HG03280 (cell line): ENCODE data around the gene COMMD9.
A peak's percentile ranks its signal among the peaks of the same experiment; 100 is the strongest.

ENCODE experiments used
- ATAC-seq: cut with Tn5 transposase; IDR thresholded peaks from one replicate; pipeline ENCODE4 v1.9.1; 2021; ENCODE audit warnings: mild to moderate bottlenecking, moderate library complexity; ENCODE audit not compliant: unreplicated experiment

Gene COMMD9

DNA sequence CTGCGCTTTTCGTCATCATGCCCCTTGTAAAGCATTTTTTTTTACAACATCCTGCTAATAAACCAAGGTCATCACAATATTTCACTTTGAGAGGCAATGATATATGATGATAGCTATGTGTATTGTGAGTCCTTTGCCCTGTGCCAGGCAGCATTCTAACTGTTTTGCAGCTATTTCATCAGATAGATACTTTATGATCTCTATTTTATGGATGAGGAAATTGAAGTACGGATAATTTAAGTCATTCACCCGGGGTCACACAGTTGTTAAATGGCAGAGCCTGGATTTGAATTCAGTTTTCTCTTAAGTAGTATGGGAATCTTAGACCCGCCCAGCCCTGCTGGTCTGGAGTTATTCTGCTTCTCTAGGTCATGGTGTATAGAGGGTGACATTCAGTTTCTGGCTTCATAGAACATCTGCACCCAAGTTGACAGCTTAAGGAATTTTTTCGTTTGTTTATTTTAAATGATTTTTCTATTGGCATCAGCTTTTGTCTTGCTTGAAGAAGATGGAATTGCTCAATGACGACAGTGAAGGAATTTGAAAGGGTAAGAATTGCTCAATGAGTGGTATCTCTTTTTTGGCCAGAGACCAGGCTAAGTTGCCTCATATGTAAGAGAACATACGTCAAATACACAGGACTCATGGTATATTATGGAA lies 7.8 kb upstream of the COMMD9 start:
- no peak for ATAC-seq

DNA sequence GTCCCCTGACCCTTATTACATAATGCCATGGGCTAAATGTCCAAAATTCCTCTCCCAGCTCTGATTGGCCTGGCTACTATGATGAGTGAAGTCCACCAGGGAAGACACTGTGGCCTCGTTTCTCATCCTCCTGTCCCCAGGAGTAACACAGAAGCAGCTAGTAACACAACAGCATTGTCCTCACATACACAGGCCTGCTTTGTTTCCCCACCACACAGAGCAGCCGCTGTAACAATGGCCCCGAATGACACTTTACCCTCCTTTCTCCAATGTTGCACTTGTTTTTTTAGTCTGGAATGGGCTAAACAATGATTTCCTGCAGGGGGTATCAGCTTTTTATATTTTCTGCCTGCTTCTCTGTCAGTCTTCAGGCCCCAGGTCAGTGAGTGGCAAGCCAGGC lies 6.7 kb upstream of the COMMD9 start, which contains the start of gene PRR5L:
Gene PRR5L, plus strand, starts transcription at position 363 of the 400 bp plus-strand sequence. CDS start 104,834 bp downstream, outside the sequence.
- no peak for ATAC-seq

DNA sequence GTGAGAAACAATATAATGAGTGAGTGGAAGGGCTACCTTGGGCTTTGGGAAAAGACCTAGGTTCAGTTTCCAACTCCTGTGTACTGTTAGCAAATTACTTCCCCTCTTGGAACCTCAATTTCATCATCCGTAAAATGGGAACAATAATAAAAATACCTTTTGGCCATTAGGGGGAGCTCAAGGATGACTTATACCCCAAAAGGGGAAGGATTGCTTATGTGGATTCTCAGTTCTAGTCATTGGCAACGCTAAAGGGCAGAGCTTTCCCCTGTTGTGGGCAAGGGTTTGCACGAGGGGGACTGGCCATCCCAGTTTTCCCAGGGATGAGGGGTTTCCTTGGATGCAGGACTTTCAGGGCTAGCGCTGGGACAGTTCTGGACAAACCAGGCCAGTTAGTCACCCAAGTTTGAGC lies 3.1 kb upstream of the COMMD9 start:
- ATAC-seq: peak; percentile 40

GRCh38 chr11:36288442-36289225 lies 590 bp downstream of the COMMD9 start:
- no peak for ATAC-seq

DNA sequence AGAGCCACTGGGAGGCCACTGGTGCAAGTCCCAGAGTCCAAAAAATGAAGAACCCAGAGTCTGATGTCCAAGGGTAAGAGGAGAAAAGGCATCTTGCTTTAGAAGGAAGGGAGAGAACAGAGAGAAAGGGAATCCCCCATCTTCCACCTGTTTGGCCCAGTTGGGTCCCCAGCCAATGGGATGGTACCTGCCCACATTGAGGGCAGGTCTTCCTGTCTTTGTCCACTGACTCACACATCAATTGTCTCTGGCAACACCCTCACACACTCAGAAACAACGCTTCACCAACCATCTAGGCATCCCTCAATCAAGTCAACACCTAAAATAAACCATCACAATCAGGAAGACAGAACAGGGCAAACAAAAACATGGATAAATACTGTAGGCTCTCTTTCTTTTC lies 6.3 kb downstream of the COMMD9 start:
- ATAC-seq: no peak

- no peak for ATAC-seq
These were observed 7.4 kb downstream of the COMMD9 start for GRCh38 chr11:36281850-36282249.

- no peak for ATAC-seq
These were observed 8.7 kb downstream of the COMMD9 start for GRCh38 chr11:36280531-36280930.

- ATAC-seq: no peak
These were observed 10.5 kb downstream of the COMMD9 start for GRCh38 chr11:36278531-36279282.

- ATAC-seq: no peak
These were observed 14.8 kb downstream of the COMMD9 start for GRCh38 chr11:36274414-36274813.

DNA sequence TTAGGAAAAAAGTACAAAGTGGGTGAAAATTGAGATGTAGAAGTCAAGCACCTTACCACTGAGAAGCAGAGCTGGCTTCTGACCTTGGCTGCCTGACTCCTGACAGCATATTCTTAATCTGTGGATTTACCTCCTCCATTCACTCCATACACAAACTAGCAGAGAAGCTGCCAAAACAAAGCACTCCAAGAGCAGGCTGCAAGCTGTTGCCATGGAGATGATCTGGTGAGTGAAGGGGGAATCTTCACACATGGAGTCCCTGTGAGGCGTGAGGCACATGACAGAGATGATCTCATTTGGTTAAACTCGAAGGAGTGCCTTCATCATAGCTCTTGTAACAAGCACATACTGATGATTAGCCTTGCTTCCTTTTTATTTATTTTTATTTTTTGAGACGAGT lies 16.1 kb downstream of the COMMD9 start:
- no peak for ATAC-seq

DNA sequence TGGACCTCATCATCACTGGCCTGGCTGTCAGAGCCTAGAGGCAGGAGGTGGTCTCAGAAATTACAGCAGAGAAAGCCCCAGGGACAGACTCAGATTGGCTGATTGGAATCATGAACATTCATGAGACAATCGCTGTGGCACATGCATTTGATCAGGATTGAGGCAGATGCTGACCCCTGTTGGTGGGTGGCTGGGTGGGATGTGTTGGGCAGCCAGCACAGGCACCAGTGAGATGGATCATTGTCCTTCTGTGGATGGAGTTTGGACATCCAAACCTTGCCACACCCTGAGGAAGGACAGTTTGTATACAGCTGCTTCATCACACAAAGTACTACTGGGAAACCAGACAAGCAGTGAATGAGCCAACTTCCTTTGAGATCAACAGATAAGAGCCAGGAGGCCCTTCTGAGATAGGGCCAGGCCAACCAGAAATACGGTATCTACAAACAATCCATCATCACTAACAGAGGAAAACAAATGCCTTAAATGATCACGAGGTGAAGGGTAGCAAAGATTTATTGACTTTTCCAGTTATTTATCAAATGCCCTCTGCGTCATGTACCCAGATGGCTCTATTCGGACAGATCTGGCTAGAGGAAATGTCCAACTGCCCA lies 17.3 kb downstream of the COMMD9 start:
- no peak for ATAC-seq

- no peak for ATAC-seq
These were observed 18.5 kb downstream of the COMMD9 start for GRCh38 chr11:36270701-36271100.

- ATAC-seq: no peak
These were observed 20.8 kb downstream of the COMMD9 start for GRCh38 chr11:36268337-36268985.

GRCh38 chr11:36266767-36267166 lies 22.5 kb downstream of the COMMD9 start:
- ATAC-seq: no peak

GRCh38 chr11:36265793-36266628 lies 23.2 kb downstream of the COMMD9 start:
- ATAC-seq: peak; percentile 66

DNA sequence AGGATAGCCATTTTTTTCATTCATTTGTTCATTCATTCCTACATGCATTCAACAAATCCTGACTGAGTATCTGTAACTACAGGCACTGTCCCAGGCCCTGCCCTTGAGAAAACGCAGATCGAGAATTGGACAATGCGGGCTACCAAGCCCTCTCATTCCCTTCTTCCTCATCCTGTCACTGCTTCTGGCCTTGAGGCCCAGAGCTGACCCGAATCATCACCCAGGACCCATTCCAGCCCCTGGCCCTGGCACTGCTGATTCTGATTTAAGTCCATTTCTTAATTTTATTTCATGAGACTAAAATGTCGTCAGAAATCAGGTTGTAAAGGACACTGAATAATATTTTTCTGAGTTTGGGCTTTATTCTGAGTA lies 24.3 kb downstream of the COMMD9 start:
- no peak for ATAC-seq

DNA sequence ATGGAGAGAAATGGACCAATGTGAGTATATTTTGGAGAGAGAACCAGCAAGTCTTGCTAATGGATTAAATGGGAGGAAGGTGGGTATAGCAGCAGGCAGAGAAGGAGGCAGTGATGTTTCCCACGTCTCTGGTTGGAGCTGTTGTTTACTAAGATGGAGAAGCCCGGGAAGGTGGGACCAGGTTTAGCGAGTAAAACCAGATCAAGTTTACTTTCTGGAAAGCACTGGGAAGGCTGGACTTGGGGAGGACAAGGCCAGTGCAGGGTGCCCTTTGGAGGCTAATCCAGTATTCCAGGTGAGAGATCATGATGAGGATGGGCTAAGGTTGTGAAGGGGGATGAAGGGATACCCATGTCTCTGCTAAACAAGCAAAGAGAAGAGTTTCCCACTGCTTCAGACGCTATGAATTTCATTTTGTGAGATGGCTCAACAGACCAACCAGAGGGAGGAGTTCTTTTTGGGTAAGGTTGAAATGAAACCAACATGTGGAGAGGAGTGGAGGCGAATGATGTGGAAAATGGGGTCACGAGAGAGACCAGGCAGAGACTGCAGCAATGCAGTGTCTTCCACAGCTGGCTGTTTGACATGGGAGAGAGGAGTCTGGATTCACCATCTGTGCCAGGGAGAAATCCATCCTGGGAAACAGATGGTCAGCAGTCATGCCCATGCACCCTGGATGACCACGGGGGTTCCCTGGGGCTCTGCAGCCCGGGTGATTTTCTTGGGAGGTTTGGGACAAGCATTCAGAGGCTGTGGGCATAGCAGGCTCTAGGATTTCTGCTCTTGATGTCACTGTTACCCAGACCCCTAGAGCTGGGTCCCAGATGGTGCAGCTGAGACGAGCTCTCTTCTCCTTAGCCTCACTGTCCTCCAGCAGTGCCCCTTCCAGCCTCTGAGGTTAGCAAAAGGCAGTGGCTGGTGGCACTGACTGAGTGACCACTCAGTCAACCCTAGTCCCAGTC lies 24.9 kb downstream of the COMMD9 start:
- ATAC-seq: no peak

GRCh38 chr11:36261094-36261493 lies 28.1 kb downstream of the COMMD9 start:
- ATAC-seq: no peak
